GM18868 (cell line): ENCODE measurements around the gene NME7.
A peak's percentile ranks its signal among the peaks of the same experiment; 100 is the strongest.
"Not testable (repeated sequence)": the region's sequence is repeated elsewhere in the genome, so short reads cannot be mapped to it uniquely, and the experiment has no call there.

Experiments used
- ATAC-seq: cut with Tn5 transposase; IDR thresholded peaks from one replicate; pipeline ENCODE4 v1.9.1; 2021; ENCODE audit warnings: mild to moderate bottlenecking, moderate library complexity; ENCODE audit not compliant: unreplicated experiment

Gene NME7, protein sequence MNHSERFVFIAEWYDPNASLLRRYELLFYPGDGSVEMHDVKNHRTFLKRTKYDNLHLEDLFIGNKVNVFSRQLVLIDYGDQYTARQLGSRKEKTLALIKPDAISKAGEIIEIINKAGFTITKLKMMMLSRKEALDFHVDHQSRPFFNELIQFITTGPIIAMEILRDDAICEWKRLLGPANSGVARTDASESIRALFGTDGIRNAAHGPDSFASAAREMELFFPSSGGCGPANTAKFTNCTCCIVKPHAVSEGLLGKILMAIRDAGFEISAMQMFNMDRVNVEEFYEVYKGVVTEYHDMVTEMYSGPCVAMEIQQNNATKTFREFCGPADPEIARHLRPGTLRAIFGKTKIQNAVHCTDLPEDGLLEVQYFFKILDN

DNA sequence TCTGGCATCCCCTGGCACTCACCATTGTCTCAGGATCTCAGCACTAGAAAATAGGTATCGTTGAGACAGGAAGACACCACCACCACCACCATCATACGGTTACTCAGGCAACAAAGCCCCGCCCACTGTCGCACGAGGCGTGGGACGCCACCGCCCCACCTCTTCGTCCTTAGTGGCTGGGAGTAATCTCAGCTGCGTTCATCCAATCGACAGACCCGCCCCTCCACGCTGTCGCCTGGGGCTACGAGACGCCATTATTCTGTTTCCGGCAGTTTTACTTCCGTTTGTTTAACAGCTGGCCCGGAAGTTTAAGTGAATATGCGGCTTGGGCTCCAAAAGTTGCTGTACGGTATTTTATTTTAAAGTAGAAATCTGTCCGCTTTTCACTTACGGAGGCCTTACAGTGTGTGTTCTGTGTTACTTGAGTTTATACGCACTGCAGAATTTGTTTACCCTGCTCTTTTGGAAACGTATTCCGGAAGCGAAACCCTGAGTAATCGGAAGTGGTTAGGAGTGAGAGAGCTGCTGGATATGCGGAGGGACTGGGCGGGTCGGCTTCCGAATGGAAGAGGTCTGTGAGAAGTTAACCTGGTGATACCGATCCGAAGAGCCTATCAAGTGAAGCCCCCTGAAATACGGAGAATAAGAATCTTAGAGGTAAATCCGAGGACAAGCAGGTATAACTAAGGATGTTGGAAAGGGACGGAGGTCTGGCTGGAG is at the start of gene NME7, which contains the start of gene BLZF1:
NME7 (minus strand) TSS at position 112 of the 720 bp plus-strand sequence; CDS start at position 25, 87 bp downstream.
BLZF1 (plus strand) TSS at position 510 of the 720 bp plus-strand sequence. CDS start 1,328 bp downstream, outside the sequence.
- peak; percentile 95 for ATAC-seq

DNA sequence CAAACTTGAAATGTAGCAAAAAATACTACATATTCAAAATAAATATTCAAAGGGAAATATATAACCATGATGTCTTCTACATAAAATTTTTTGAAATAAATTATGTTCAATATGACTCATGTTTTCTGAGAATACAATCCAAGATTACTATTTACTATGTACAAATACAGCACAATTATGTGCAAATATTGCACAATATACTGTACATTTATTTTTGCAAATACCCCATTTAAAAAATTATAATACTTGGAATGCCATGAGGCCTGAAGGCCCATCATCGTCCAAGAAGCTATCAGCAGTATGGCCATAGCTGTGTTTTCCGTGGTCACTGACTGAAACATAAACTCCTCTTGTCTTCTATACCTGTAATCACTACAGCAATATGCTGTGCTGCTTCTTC is 47.4 kb upstream of the NME7 start:
- no peak for ATAC-seq

DNA sequence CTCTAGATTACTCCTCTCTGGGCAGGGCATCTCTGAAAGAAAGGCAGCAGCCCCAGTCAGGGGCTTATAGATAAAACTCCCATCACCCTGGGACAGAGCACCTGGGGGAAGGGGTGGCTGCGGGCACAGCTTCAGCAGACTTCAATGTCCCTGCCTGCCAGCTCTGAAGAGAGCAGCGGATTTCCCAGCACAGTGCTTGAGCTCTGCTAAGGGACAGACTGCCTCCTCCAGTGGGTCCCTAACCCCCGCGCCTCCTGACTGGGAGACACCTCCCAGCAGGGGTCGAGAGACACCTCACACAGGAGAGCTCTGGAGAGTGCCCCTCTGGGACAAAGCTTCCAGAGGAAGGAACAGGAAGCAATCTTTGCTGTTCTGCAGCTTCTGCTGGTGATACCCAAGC is 40.7 kb upstream of the NME7 start:
- not testable (repeated sequence) for ATAC-seq

DNA sequence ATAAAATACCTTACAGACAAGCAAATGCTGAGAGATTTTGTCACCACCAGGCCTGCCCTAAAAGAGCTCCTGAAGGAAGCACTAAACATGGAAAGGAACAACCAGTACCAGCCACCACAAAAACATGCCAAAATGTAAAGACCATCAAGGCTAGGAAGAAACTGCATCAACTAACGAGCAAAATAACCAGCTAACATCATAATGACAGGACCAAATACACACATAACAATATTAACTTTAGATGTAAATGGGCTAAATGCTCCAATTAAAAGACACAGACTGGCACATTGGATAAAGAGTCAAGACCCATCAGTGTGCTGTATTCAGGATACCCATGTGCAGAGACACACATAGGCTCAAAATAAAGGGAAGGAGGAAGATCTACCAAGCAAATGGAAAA is 35.0 kb upstream of the NME7 start:
- not testable (repeated sequence) for ATAC-seq

DNA sequence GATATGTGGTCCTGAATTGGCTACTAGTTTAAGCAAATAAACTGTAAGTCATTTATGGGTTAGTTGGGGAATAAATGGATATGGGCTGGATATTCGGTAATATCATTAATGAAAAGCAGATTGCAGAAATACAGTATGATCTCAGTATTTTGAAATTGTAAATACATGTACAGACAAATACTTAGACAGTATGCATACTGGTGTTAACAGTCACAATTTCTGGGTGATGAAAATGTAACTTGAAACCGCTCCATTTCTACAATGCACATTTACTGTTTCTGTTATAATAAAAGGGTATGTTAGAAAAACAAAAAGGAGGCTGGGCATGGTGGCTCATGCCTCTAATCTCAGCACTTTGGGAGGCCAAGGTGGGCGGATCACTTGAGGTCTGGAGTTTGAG is 28.4 kb upstream of the NME7 start:
- ATAC-seq, result no peak

DNA sequence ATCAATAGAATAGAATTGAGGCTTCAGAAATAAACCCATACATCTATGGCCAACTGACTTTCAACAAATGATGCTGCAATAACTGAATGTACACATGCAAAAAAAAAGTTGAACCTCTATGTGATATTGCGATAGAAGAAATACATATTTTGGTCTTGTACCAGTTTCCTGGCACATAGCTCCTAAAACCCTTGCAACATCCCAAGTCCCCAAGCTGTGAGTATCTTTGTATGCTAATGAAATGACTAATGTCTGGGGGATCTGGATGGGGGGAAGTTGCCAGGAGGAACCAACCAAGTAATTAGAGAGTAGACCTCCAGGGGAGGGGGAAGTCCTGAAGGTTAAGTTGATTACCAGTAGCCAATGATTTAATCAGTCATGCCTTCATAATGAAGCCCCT is 24.8 kb upstream of the NME7 start:
- no peak for ATAC-seq

DNA sequence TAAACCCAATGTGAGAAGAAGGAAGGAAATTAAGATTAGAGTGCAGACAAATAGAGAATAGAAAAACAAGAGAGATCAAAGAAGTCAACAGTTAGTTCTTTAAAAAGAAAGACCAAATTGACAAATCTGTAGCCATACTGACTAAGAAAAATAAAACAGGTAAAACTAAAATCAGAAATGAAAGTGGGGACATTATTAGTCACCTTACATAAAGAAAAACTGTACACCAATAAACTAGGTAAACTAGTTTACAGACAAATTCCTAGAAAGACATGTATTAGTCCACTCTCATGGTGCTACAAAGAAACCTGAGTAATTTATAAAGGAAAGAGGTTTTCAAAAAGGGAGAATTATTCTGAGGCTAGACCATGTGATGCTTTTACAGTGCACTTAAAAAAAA is 22.7 kb upstream of the NME7 start:
- peak; percentile 85 for ATAC-seq

DNA sequence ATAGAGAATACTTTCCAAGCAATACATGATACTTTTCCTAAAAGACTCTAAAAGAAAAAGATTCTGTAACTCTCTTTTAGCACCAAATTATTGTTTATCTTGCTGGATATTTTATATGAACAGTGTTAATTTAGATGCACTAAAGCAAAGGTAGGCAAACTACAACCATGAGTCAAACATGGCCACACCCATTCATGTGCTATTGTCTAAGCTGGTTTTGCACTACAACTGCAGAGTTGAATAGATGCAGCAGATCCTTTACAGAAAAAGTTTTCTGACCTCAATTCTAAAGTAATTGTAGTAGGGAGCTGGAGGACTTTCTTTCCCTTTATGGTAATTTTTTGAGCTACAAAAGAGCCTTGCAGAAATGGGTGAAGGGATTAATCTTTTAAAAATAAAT is 19.8 kb upstream of the NME7 start:
- no peak for ATAC-seq

DNA sequence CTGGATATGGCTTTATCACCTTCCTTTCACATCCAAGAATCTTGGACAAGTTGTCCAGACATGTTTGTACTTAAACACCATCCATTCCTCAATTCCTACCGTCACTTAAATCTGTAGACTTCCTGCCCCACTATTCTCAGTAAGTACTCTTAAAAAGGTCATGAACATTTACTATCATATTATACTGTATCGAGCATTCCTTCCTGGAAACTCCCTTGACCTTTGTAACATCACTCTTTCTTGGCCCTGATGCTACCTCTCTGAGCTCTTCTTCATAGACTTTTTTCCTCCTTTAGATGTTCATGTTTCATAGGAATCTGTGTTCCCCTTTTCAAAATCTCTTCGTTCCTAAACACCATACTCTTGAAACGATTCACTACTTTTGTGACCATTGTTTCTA is 15.9 kb upstream of the NME7 start:
- ATAC-seq, result no peak

DNA sequence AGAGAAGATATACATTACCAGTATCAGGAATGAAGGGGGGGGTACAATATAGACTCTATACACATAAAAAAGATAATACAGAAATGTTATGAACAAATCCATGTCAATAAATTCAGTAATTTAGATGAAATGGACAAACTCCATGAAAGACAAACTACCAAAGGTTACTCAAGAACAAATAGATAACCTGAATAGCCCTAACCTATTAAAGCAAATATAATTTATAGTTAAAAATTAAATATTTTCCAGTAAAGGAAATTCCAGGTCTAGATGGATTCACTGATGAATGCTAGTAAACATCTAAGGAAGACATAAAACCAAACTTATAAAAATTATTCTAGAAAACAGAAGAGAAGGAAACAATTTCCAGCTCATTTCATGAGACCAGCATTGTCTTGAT is 13.6 kb upstream of the NME7 start:
- ATAC-seq, result no peak

DNA sequence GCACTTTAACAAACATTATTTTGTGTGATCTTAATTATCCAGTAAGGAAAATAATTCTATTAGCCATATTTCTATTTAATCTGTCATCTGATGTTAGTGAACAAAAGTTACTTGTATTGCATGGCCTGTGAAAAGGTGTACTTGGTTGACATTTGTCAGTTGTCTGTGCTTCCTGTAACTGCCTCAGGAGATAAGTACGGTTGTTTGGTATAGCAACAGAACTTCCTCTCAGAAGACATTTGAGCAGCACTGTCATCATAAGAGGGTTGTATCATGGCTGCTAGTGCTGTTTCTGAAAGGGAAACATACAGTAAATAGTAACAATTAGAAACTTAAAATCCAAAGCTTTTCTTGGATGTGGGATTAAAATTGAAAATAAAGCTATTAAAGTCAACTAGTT is 3.8 kb upstream of the NME7 start:
- ATAC-seq, result no peak

DNA sequence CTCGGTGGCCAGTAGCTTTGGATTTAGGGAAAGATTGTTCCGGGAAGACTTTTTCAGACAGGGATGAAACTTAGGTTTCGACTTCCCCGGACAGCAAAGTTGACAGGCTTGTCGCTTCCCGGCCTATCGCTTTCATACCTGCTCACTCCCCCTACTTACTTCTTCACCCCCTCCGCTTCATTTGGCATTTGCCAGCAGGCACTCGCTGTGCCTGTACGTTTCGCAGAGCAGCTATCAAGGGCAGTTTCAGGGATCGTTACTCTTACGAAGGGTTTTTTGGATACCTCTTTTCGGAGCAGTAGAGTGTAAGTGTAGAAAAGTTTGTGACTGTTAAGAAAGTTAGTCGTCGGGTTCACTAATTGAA is 791 bp upstream of the NME7 start:
- ATAC-seq, result no peak

DNA sequence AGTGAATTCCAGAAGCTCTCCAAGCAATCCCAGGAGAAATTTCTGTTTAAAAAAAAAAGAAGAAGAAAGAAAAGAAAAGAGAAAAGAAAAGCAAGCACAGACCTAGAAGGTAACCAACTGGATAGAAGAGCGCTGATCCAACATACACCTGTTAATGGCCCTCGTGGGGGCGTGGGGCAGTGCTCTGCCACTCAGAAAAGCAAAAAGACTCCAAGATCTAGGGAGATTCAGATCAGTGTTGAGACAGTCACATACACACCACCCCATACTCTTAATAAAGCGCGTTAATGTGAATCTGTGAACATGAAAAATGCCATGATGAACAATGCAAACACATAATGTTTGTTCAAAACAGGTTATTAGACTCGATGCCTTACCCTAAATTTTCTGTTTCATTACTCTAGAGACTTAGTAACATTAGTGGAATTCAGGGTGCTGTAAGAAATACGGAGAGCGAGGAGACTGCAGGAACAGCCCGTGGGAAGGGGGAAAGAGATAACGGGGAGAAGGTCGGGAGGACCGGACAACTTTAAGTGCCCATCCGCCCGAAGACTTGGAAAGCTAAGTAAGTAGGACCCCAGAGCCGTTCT is 406 bp downstream of the NME7 start:
- ATAC-seq, result no peak

DNA sequence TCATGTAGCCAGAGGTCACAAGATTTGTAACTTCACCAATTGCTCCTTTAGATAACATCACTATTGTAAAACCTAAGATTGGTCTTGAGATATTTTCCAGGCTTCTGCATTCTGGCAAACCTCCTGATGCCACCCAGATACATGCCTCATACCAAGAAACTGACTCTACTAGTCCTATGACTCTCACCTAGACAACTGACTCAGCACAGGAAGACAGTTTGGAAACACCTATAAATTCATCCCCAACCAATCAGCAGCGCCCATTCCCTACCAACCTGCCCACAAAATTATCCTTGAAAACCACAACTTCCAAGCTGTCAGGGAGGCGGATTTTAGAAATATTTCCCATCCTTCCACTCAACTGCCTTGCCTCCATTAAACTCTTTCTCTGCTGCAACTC is 2.6 kb downstream of the NME7 start:
- no peak for ATAC-seq

DNA sequence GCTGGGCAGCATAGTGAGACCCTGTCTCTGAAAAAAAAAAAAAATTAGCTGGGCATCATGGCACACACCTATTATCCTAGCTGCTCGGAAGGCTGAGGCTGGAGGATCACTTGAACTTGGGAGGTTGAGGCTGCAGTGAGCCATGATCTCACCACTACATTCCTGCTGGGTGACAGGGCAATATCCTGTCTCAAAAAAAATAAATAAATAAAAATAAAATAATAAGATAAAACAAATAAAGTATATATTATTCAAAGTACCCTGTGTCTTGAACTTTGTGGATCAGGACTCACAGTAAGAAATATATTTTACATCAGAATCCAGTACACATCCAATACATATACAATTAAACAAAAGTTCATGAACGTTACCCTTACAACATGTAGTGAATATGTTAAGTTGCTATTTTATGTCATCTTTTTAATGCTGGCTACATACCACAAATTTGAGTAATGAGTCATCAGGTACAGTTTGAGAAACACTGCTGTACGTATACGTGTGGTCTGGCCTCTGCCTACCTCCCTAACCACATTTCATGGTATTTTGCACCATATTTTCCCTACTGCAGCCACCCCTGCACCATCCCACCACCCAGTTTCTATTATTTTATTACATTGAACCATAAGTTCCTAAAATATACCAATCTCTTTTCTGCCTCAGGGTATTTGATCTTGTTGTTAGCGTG is 4.4 kb downstream of the NME7 start:
- ATAC-seq, result peak; percentile 49

DNA sequence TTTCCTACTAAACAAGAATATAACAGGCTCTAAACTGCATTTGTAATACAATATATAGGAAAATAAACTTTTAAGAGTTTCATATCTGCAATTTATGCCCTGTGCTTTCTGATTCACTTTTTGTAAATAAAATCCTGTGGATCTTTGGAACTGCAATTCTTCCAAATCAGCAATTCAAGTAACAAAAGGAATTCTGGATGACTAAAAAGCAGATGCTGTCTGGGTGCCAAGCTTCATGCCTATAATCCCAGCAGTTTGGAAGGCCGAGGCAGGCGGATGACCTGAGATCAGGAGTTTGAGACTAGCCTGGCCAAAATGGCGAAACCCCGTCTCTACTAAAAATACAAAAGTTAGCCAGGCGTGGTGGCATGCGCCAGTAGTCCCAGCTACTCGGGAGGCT is 6.3 kb downstream of the NME7 start:
- ATAC-seq, result no peak

DNA sequence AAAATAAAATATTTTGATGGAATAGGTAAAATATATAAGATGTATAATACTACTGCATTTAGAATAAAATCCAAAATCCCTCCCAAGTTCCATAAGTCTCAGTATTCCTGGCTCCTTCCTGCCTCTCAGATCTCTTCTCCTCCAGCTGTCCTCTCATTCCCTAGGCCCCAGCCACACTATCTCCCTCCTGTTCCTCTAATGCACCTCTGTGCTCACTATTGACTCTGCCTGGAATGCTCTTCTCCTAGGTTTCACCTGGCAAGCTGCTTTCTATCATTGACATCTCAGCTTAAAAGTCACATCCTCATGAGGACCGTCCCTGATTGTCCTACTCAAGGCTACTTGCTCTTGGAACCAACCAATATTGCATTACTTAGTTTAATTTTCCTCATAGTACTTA is 7.2 kb downstream of the NME7 start:
- no peak for ATAC-seq

DNA sequence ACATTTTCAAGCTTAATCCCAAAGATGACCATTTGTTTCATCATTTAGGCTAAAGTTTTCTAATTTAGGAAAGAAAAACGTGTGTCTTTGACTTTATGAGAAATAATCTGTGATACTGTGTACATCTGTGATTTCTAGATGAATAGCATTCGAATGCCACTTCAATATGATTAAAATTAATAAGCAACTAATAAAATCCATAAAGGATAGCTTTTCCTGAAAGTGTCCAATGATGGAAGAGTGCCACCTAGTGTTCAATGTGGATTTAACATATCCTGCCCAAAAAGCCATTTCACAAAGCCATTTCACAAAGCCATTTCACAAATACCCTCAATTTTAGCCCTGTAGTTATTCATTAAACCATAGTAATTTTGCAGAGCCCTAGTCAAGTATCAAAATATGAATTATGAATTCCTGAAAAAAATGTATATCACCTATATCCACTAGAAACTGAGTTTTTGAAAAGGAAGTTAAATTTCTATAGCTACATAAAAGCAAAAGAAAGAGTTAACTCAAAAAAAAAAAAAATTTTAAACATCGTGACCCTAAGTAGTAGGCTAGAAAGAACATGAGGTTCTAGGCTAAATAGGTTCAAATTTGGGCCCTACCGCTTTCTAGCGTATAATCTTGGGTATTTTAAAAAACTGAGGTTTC is 19.1 kb downstream of the NME7 start:
- no peak for ATAC-seq

DNA sequence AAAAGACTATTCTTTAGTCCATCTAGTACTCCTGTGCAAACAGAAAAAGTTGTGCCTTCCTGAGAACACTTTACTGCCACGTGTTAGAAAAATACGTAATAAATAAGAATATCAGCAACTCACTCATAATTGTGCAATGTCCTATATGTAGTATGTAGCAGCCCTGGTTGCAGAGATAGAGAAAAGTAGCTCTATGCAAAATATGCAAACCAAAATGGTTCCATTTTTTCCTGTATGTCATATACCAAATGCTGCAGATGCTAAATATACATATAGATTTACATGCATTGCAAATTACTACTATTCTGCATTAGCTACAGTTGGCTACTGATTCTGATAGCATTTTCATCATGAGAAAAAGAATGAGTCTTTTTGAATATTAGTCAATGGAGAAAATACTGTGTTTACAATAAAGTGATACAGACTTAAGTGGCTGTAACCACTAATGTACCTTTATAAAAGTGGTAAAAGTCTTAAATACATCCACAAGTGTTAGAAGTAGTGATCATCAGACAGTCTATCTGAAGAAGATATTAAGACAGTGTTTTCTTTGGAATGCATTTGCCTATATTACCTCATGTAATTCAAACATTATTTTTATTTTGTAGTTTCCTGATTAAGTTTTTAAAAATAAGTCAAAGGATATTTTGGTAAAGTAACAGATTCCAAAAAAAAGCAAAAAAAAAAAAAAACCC is 19.8 kb downstream of the NME7 start:
- ATAC-seq, result no peak

DNA sequence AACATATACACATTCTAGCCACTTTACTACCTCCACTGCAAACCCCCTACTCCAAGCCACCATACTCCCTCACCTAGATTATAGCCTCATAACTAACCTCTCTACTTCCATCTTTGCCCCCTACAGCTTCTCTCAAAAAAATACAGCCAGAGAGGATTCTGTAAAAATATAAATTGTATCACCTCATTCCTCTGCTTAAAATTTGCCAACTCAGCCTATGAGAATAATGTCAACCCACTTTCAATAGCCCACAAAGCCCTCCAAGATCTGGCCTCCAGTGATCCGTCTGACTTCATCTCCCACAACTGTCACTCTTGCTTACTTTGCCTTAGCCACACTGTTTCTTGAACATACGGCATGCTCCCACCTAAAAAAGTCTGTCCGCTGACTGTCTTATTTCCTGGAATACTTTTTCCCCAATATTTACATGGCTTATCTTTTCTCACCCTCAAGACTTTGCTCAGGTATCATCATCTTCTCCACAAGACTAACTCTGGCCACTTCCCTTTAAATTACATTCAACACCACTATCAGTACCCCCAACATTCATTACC is 21.5 kb downstream of the NME7 start:
- no peak for ATAC-seq
